ENCODE data around the gene ADAT3.

ADAT3 gene

GRCh38 chr19:1944916-1945561, 39.8 kb downstream of the ADAT3 start:
- Histone ChIP-seq H3K27me3 (ENCODE audit: insufficient read depth, insufficient read length) (no peaks in the 10 kb centered on the region), H3K9ac (ENCODE audit: insufficient read length, low read depth) (peak overlapping the region; percentile 61), H3K4me1 (ENCODE audit: insufficient read depth, insufficient read length) (peaks cover 38% of the 10 kb centered on the region), H3K4me3 (ENCODE audit: insufficient read length, low read depth) (no peak overlapping the region), H3K9me3 (ENCODE audit: insufficient read depth, low read length) (no peaks in the 10 kb centered on the region), H3K36me3 (ENCODE audit: insufficient read depth, insufficient read length, low read length) (peaks cover 32% of the 10 kb centered on the region)
- no peak for DNase-seq (ENCODE audit: low read depth, low spot score)
- no peak for TF ChIP-seq SUZ12 (IDR thresholded peaks at IDR 0.05; ENCODE audit: extremely low read depth, insufficient read depth, insufficient read length)
- no peak for TF ChIP-seq YY1 (IDR thresholded peaks at IDR 0.05; ENCODE audit: insufficient read depth, insufficient read length)
- no peak for TF ChIP-seq ZNF274 (IDR thresholded peaks at IDR 0.05; ENCODE audit: low read depth, low read length)

GRCh38 chr19:1945899-1946298, 40.7 kb downstream of the ADAT3 start:
- Histone ChIP-seq H3K4me1 (ENCODE audit: insufficient read depth, insufficient read length) (peaks cover 36% of the 10 kb centered on the region), H3K9me3 (ENCODE audit: insufficient read depth, low read length) (no peaks in the 10 kb centered on the region), H3K9ac (ENCODE audit: insufficient read length, low read depth) (no peak overlapping the region), H3K4me3 (ENCODE audit: insufficient read length, low read depth) (no peak overlapping the region), H3K27me3 (ENCODE audit: insufficient read depth, insufficient read length) (no peaks in the 10 kb centered on the region), H3K36me3 (ENCODE audit: insufficient read depth, insufficient read length, low read length) (peaks cover 38% of the 10 kb centered on the region)
- peak; percentile 51 for DNase-seq (ENCODE audit: low read depth, low spot score)
- no peak for TF ChIP-seq ZNF274 (IDR thresholded peaks at IDR 0.05; ENCODE audit: low read depth, low read length)
- TF ChIP-seq SUZ12 (IDR thresholded peaks at IDR 0.05; ENCODE audit: extremely low read depth, insufficient read depth, insufficient read length), result no peak
- no peak for TF ChIP-seq YY1 (IDR thresholded peaks at IDR 0.05; ENCODE audit: insufficient read depth, insufficient read length)

- Histone ChIP-seq H3K27me3 (ENCODE audit: insufficient read depth, insufficient read length) (no peaks in the 10 kb centered on the region), H3K4me3 (ENCODE audit: insufficient read length, low read depth) (no peak overlapping the region), H3K9ac (ENCODE audit: insufficient read length, low read depth) (peak overlapping the region; percentile 56), H3K4me1 (ENCODE audit: insufficient read depth, insufficient read length) (peaks cover 39% of the 10 kb centered on the region), H3K36me3 (ENCODE audit: insufficient read depth, insufficient read length, low read length) (peaks cover 48% of the 10 kb centered on the region), H3K9me3 (ENCODE audit: insufficient read depth, low read length) (no peaks in the 10 kb centered on the region)
- TF ChIP-seq ZNF274 (IDR thresholded peaks at IDR 0.05; ENCODE audit: low read depth, low read length) (no peak), SUZ12 (IDR thresholded peaks at IDR 0.05; ENCODE audit: extremely low read depth, insufficient read depth, insufficient read length) (no peak), YY1 (IDR thresholded peaks at IDR 0.05; ENCODE audit: insufficient read depth, insufficient read length) (no peak)
- DNase-seq (ENCODE audit: low read depth, low spot score), result no peak
Observed at GRCh38 chr19:1947651-1948209, 42.5 kb downstream of the ADAT3 start.

GRCh38 chr19:1949304-1950101, 44.3 kb downstream of the ADAT3 start:
- H3K9ac ChIP-seq (ENCODE audit: insufficient read length, low read depth), result no peak overlapping the region
- peaks cover 57% of the 10 kb centered on the region for H3K36me3 ChIP-seq (ENCODE audit: insufficient read depth, insufficient read length, low read length)
- peaks cover 26% of the 10 kb centered on the region for H3K4me1 ChIP-seq (ENCODE audit: insufficient read depth, insufficient read length)
- no peaks in the 10 kb centered on the region for H3K27me3 ChIP-seq (ENCODE audit: insufficient read depth, insufficient read length)
- TF ChIP-seq SUZ12 (IDR thresholded peaks at IDR 0.05; ENCODE audit: extremely low read depth, insufficient read depth, insufficient read length) (no peak), ZNF274 (IDR thresholded peaks at IDR 0.05; ENCODE audit: low read depth, low read length) (no peak), YY1 (IDR thresholded peaks at IDR 0.05; ENCODE audit: insufficient read depth, insufficient read length) (no peak)
- H3K4me3 ChIP-seq (ENCODE audit: insufficient read length, low read depth), result no peak overlapping the region
- no peaks in the 10 kb centered on the region for H3K9me3 ChIP-seq (ENCODE audit: insufficient read depth, low read length)
- DNase-seq (ENCODE audit: low read depth, low spot score), result no peak

GRCh38 chr19:1950640-1951039, 45.4 kb downstream of the ADAT3 start:
- DNase-seq (ENCODE audit: low read depth, low spot score), result no peak
- TF ChIP-seq ZNF274 (IDR thresholded peaks at IDR 0.05; ENCODE audit: low read depth, low read length) (no peak), YY1 (IDR thresholded peaks at IDR 0.05; ENCODE audit: insufficient read depth, insufficient read length) (no peak), SUZ12 (IDR thresholded peaks at IDR 0.05; ENCODE audit: extremely low read depth, insufficient read depth, insufficient read length) (no peak)
- H3K36me3 ChIP-seq (ENCODE audit: insufficient read depth, insufficient read length, low read length), result peaks cover 64% of the 10 kb centered on the region
- no peaks in the 10 kb centered on the region for H3K27me3 ChIP-seq (ENCODE audit: insufficient read depth, insufficient read length)
- H3K9me3 ChIP-seq (ENCODE audit: insufficient read depth, low read length), result no peaks in the 10 kb centered on the region
- H3K4me3 ChIP-seq (ENCODE audit: insufficient read length, low read depth), result no peak overlapping the region
- peaks cover 22% of the 10 kb centered on the region for H3K4me1 ChIP-seq (ENCODE audit: insufficient read depth, insufficient read length)
- no peak overlapping the region for H3K9ac ChIP-seq (ENCODE audit: insufficient read length, low read depth)

- no peak overlapping the region for H3K4me3 ChIP-seq (ENCODE audit: insufficient read length, low read depth)
- H3K27me3 ChIP-seq (ENCODE audit: insufficient read depth, insufficient read length), result no peaks in the 10 kb centered on the region
- no peak for DNase-seq (ENCODE audit: low read depth, low spot score)
- no peaks in the 10 kb centered on the region for H3K9me3 ChIP-seq (ENCODE audit: insufficient read depth, low read length)
- H3K36me3 ChIP-seq (ENCODE audit: insufficient read depth, insufficient read length, low read length), result peaks cover 70% of the 10 kb centered on the region
- no peak overlapping the region for H3K9ac ChIP-seq (ENCODE audit: insufficient read length, low read depth)
- peaks cover 24% of the 10 kb centered on the region for H3K4me1 ChIP-seq (ENCODE audit: insufficient read depth, insufficient read length)
- TF ChIP-seq ZNF274 (IDR thresholded peaks at IDR 0.05; ENCODE audit: low read depth, low read length) (no peak), SUZ12 (IDR thresholded peaks at IDR 0.05; ENCODE audit: extremely low read depth, insufficient read depth, insufficient read length) (no peak), YY1 (IDR thresholded peaks at IDR 0.05; ENCODE audit: insufficient read depth, insufficient read length) (no peak)
Observed at GRCh38 chr19:1952635-1953034, 47.4 kb downstream of the ADAT3 start.

GRCh38 chr19:1953037-1953436, 47.8 kb downstream of the ADAT3 start:
- no peak for DNase-seq (ENCODE audit: low read depth, low spot score)
- Histone ChIP-seq H3K36me3 (ENCODE audit: insufficient read depth, insufficient read length, low read length) (peaks cover 70% of the 10 kb centered on the region), H3K9me3 (ENCODE audit: insufficient read depth, low read length) (no peaks in the 10 kb centered on the region), H3K4me1 (ENCODE audit: insufficient read depth, insufficient read length) (peaks cover 22% of the 10 kb centered on the region), H3K27me3 (ENCODE audit: insufficient read depth, insufficient read length) (no peaks in the 10 kb centered on the region), H3K9ac (ENCODE audit: insufficient read length, low read depth) (no peak overlapping the region), H3K4me3 (ENCODE audit: insufficient read length, low read depth) (no peak overlapping the region)
- no peak for TF ChIP-seq YY1 (IDR thresholded peaks at IDR 0.05; ENCODE audit: insufficient read depth, insufficient read length)
- TF ChIP-seq ZNF274 (IDR thresholded peaks at IDR 0.05; ENCODE audit: low read depth, low read length), result no peak
